ENCODE measurements around the gene ACTRT2.

GRCh38 chr1:3069491-3070308 is 48.4 kb downstream of the ACTRT2 start:
- no peak for TF ChIP-seq CTCF (IDR thresholded peaks at IDR 0.05; ENCODE audit: low read length)
- TF ChIP-seq EZH2 (optimal IDR thresholded peaks at IDR 0.05; ENCODE audit: low read depth, low read length) = no peak
- no peak for TF ChIP-seq EZH2phosphoT487 (IDR thresholded peaks at IDR 0.05; ENCODE audit: low read length)
